ENCODE results near the gene TOMT. TPM values are rescaled to one million over a fixed set of nuclear protein-coding genes. Genes with fewer than 3 reads are reported as not detected.

TOMT gene
- total and polyA plus RNA-seq, 2 of the 13 experiments (the other 11 are each of a cell fraction or from before 2014, with no cell fraction given) = not detected

DNA sequence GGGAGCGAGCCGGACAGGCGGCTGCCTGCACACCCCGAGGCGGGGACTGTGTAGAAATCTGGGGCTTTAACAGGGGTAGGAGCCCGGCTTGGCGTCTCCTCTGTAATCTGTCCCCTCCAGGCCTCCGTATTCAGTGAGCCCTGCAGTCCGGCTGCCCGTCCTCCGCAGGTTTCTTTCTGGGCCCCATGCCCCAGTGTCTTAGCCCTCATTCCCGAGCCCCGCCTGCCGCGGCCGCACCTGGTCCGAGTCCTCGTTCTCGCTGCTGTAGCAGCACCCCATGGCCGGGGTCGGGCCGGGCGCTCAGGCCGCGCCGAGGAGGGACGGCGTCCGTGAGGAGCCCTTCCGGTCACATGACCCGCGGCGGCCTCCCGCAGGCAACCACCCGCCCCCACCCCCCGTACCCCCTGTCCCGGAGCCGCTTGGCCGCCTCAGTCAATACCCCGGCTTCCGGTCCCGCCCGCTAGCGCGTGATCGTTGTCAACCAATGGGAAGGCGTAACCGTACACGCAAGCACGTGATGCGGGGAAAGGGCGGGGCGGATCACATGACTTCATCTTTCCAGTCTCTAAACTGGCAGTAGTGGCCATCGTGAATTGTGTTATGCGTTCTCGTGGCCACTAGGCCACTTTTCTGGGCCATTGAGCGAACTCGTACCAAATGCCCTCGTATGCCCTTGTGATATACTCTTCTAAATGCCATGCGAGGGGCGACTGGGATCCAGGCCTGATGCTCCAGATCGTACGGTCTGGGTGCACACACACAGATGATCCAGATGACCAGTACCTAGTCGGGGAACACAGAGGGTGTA is 2.6 kb upstream of the TOMT start, which contains the start of gene LAMTOR1 (continued):
- 0 out of 2 replicates have a peak, but pooled peaks have one; percentile 53 for TF ChIP-seq NKX3-1 (CRISPR knock-in tag; IDR thresholded peaks at IDR 0.05)
- TF ChIP-seq, protein P1, sequence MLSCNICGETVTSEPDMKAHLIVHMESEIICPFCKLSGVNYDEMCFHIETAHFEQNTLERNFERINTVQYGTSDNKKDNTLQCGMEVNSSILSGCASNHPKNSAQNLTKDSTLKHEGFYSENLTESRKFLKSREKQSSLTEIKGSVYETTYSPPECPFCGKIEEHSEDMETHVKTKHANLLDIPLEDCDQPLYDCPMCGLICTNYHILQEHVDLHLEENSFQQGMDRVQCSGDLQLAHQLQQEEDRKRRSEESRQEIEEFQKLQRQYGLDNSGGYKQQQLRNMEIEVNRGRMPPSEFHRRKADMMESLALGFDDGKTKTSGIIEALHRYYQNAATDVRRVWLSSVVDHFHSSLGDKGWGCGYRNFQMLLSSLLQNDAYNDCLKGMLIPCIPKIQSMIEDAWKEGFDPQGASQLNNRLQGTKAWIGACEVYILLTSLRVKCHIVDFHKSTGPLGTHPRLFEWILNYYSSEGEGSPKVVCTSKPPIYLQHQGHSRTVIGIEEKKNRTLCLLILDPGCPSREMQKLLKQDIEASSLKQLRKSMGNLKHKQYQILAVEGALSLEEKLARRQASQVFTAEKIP (CRISPR knock-in tag; IDR thresholded peaks at IDR 0.05; ENCODE audit: borderline replicate concordance) = no peak
- peak; percentile 88 for TF ChIP-seq KDM5A (IDR thresholded peaks at IDR 0.05; ENCODE audit: borderline replicate concordance, low read length)
- TF ChIP-seq, protein P2, sequence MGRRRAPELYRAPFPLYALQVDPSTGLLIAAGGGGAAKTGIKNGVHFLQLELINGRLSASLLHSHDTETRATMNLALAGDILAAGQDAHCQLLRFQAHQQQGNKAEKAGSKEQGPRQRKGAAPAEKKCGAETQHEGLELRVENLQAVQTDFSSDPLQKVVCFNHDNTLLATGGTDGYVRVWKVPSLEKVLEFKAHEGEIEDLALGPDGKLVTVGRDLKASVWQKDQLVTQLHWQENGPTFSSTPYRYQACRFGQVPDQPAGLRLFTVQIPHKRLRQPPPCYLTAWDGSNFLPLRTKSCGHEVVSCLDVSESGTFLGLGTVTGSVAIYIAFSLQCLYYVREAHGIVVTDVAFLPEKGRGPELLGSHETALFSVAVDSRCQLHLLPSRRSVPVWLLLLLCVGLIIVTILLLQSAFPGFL (CRISPR knock-in tag; IDR thresholded peaks at IDR 0.05) = no peak
- TF ChIP-seq, protein P3, sequence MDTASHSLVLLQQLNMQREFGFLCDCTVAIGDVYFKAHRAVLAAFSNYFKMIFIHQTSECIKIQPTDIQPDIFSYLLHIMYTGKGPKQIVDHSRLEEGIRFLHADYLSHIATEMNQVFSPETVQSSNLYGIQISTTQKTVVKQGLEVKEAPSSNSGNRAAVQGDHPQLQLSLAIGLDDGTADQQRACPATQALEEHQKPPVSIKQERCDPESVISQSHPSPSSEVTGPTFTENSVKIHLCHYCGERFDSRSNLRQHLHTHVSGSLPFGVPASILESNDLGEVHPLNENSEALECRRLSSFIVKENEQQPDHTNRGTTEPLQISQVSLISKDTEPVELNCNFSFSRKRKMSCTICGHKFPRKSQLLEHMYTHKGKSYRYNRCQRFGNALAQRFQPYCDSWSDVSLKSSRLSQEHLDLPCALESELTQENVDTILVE (CRISPR knock-in tag; IDR thresholded peaks at IDR 0.05) = peak; percentile 79; the same call in 1 of the 2 replicates
- peak; percentile 77 to 86 for TF ChIP-seq POLR2A (IDR thresholded peaks at IDR 0.05; ENCODE audit: insufficient read depth in 1 of 2, low read depth in 2 of 2, low read length in 2 of 2)
- peak; percentile 65; the same call in 1 of the 2 replicates for TF ChIP-seq ZNF543 (CRISPR knock-in tag; IDR thresholded peaks at IDR 0.05)
- TF ChIP-seq KLF16 (CRISPR knock-in tag; IDR thresholded peaks at IDR 0.05) = 0 out of 4 replicates have a peak, but pooled peaks of 1 of the 2 experiments have one; percentile 16
- TF ChIP-seq, protein P4, sequence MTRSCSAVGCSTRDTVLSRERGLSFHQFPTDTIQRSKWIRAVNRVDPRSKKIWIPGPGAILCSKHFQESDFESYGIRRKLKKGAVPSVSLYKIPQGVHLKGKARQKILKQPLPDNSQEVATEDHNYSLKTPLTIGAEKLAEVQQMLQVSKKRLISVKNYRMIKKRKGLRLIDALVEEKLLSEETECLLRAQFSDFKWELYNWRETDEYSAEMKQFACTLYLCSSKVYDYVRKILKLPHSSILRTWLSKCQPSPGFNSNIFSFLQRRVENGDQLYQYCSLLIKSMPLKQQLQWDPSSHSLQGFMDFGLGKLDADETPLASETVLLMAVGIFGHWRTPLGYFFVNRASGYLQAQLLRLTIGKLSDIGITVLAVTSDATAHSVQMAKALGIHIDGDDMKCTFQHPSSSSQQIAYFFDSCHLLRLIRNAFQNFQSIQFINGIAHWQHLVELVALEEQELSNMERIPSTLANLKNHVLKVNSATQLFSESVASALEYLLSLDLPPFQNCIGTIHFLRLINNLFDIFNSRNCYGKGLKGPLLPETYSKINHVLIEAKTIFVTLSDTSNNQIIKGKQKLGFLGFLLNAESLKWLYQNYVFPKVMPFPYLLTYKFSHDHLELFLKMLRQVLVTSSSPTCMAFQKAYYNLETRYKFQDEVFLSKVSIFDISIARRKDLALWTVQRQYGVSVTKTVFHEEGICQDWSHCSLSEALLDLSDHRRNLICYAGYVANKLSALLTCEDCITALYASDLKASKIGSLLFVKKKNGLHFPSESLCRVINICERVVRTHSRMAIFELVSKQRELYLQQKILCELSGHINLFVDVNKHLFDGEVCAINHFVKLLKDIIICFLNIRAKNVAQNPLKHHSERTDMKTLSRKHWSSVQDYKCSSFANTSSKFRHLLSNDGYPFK (CRISPR knock-in tag; IDR thresholded peaks at IDR 0.05; ENCODE audit: borderline replicate concordance) = peak; percentile 43; the same call in 1 of the 2 replicates
- peak; percentile 15; the same call in 1 of the 2 replicates for TF ChIP-seq MYNN (CRISPR knock-in tag; IDR thresholded peaks at IDR 0.05; ENCODE audit: low read depth)
- TF ChIP-seq ZNF644 (CRISPR knock-in tag; IDR thresholded peaks at IDR 0.05; ENCODE audit: low read depth) = peak; percentile 78
- TF ChIP-seq FOXO1 (CRISPR knock-in tag; IDR thresholded peaks at IDR 0.05) = 0 out of 2 replicates have a peak, but pooled peaks have one; percentile 14
- TF ChIP-seq ZNF782 (CRISPR knock-in tag; IDR thresholded peaks at IDR 0.05; ENCODE audit: borderline replicate concordance) = no peak
- TF ChIP-seq, protein P5, sequence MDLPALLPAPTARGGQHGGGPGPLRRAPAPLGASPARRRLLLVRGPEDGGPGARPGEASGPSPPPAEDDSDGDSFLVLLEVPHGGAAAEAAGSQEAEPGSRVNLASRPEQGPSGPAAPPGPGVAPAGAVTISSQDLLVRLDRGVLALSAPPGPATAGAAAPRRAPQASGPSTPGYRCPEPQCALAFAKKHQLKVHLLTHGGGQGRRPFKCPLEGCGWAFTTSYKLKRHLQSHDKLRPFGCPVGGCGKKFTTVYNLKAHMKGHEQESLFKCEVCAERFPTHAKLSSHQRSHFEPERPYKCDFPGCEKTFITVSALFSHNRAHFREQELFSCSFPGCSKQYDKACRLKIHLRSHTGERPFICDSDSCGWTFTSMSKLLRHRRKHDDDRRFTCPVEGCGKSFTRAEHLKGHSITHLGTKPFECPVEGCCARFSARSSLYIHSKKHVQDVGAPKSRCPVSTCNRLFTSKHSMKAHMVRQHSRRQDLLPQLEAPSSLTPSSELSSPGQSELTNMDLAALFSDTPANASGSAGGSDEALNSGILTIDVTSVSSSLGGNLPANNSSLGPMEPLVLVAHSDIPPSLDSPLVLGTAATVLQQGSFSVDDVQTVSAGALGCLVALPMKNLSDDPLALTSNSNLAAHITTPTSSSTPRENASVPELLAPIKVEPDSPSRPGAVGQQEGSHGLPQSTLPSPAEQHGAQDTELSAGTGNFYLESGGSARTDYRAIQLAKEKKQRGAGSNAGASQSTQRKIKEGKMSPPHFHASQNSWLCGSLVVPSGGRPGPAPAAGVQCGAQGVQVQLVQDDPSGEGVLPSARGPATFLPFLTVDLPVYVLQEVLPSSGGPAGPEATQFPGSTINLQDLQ (CRISPR knock-in tag; IDR thresholded peaks at IDR 0.05) = no peak
- TF ChIP-seq ZNF761 (CRISPR knock-in tag; conservative IDR thresholded peaks at IDR 0.05) = no peak
- peak; percentile 72; the same call in 1 of the 2 replicates for TF ChIP-seq MAZ (IDR thresholded peaks at IDR 0.05; ENCODE audit: borderline replicate concordance, low read depth, low read length)
- peak; percentile 72 for TF ChIP-seq MAZ (CRISPR knock-in tag; IDR thresholded peaks at IDR 0.05; ENCODE audit: low read depth)
- TF ChIP-seq MXI1 (IDR thresholded peaks at IDR 0.05; ENCODE audit: borderline replicate concordance, low read depth, low read length) = peak; percentile 47; the same call in 1 of the 3 replicates

Measured in HepG2 (cell line).